Fibroblast of the conjunctiva (primary cell): Measurements from ENCODE around the gene PRSS22.

Experiments
- DNase-seq: peaks from one replicate; pipeline ENCODE4 v3.0.0-alpha.2; 2010; ENCODE audit warnings: low read depth

PRSS22 gene

GRCh38 chr16:2879854-2880508 is 22.0 kb upstream of the PRSS22 start:
- no peak for DNase-seq

GRCh38 chr16:2874912-2875362 is 17.0 kb upstream of the PRSS22 start:
- peak; percentile 66 for DNase-seq

- no peak for DNase-seq
These were observed 16.3 kb upstream of the PRSS22 start for GRCh38 chr16:2874032-2874911.

- no peak for DNase-seq
These were observed 14.0 kb upstream of the PRSS22 start for GRCh38 chr16:2871926-2872325.

GRCh38 chr16:2867987-2868789 is 10.2 kb upstream of the PRSS22 start:
- peak; percentile 86 for DNase-seq

GRCh38 chr16:2867661-2867986 is 9.7 kb upstream of the PRSS22 start:
- no peak for DNase-seq

- DNase-seq: no peak
These were observed 8.5 kb upstream of the PRSS22 start for GRCh38 chr16:2866431-2866830.

GRCh38 chr16:2865651-2866050 is 7.7 kb upstream of the PRSS22 start:
- no peak for DNase-seq

GRCh38 chr16:2860826-2861567 is 3.0 kb upstream of the PRSS22 start:
- DNase-seq: no peak

- DNase-seq: no peak
These were observed 1.8 kb upstream of the PRSS22 start for GRCh38 chr16:2859686-2860265.

GRCh38 chr16:2858245-2859025 is 465 bp upstream of the PRSS22 start:
- DNase-seq: no peak

- no peak for DNase-seq
These were observed 1.1 kb downstream of the PRSS22 start for GRCh38 chr16:2856686-2857450.

GRCh38 chr16:2856061-2856670 is 1.8 kb downstream of the PRSS22 start:
- no peak for DNase-seq

- no peak for DNase-seq
These were observed 2.4 kb downstream of the PRSS22 start for GRCh38 chr16:2855536-2855935.

GRCh38 chr16:2854700-2855309 is 3.2 kb downstream of the PRSS22 start:
- DNase-seq: no peak

GRCh38 chr16:2853531-2854073 is 4.4 kb downstream of the PRSS22 start:
- no peak for DNase-seq

GRCh38 chr16:2852731-2853507 is 5.1 kb downstream of the PRSS22 start:
- no peak for DNase-seq
